Measurements from ENCODE around the gene MAN2B2. TPM values are rescaled to one million over a fixed set of nuclear protein-coding genes. Genes with fewer than 3 reads are reported as not detected.

The MAN2B2 gene
- total RNA-seq, 1 experiment from 2014 or later: 34.4 TPM

- H3K27me3 ChIP-seq (ENCODE audit: control insufficient read depth, insufficient read depth, low read length): no peaks in the 10 kb centered on the region
- intact Hi-C loops (cut with micrococcal nuclease; ENCODE audit: unreplicated experiment): no loop called here
- ChIA-PET CTCF (no interaction called here), POLR2A (no interaction called here)
- ATAC-seq (no peak), DNase-seq (ENCODE audit: low read depth, low spot score) (no peak)
- H3K4me1 ChIP-seq (ENCODE audit: control insufficient read depth, insufficient read depth, low read length): no peaks in the 10 kb centered on the region
- in situ Hi-C loops (cut with HindIII; ENCODE audit: low pct_unique_long_range_greater_than_20kb, low sequenced_read_pairs): no loop called here
- H3K27ac ChIP-seq (ENCODE audit: low read length): no peak overlapping the region
- no peak overlapping the region for H3K4me3 ChIP-seq (ENCODE audit: low read depth in 2 of 2, low read length in 2 of 2)
- no TSS peak for BruUV-seq (replicated peaks)
- no peaks in the 10 kb centered on the region; the same call in 1 of the 2 replicates for H3K9me3 ChIP-seq (ENCODE audit: control insufficient read depth, insufficient read depth, low read depth, low read length)
- no peaks in the 10 kb centered on the region for H3K36me3 ChIP-seq (ENCODE audit: control insufficient read depth, insufficient read depth, low read length)
- no peak for TF ChIP-seq TCF7L2 (IDR thresholded peaks at IDR 0.05; ENCODE audit: low read depth, low read length)
- no peak for TF ChIP-seq SIN3A (IDR thresholded peaks at IDR 0.05; ENCODE audit: borderline replicate concordance, insufficient read depth, low read depth, low read length)
- TF ChIP-seq REST (IDR thresholded peaks at IDR 0.05; ENCODE audit: insufficient read depth in 1 of 2, low read depth in 2 of 2, low read length in 1 of 2): no peak
- TF ChIP-seq CTCF (IDR thresholded peaks at IDR 0.05): no peak
- TF ChIP-seq POLR2AphosphoS5 (IDR thresholded peaks at IDR 0.05; ENCODE audit: low read depth, low read length): no peak
These were observed 36.9 kb upstream of the MAN2B2 start for GRCh38 chr4:6538111-6538510.

- in situ Hi-C loops (cut with HindIII; ENCODE audit: low pct_unique_long_range_greater_than_20kb, low sequenced_read_pairs) (no loop called here), intact Hi-C loops (cut with micrococcal nuclease; ENCODE audit: unreplicated experiment) (no loop called here)
- TF ChIP-seq POLR2AphosphoS5 (IDR thresholded peaks at IDR 0.05; ENCODE audit: low read depth, low read length): no peak
- TF ChIP-seq CTCF (IDR thresholded peaks at IDR 0.05): no peak
- TF ChIP-seq REST (IDR thresholded peaks at IDR 0.05; ENCODE audit: insufficient read depth in 1 of 2, low read depth in 2 of 2, low read length in 1 of 2): no peak
- TF ChIP-seq SIN3A (IDR thresholded peaks at IDR 0.05; ENCODE audit: borderline replicate concordance, insufficient read depth, low read depth, low read length): no peak
- TF ChIP-seq TCF7L2 (IDR thresholded peaks at IDR 0.05; ENCODE audit: low read depth, low read length): no peak
- DNase-seq (ENCODE audit: low read depth, low spot score): no peak
- no peak overlapping the region for H3K27ac ChIP-seq (ENCODE audit: low read length)
- no peak for ATAC-seq
- H3K4me3 ChIP-seq (ENCODE audit: low read depth in 2 of 2, low read length in 2 of 2): no peak overlapping the region
- no peaks in the 10 kb centered on the region for H3K36me3 ChIP-seq (ENCODE audit: control insufficient read depth, insufficient read depth, low read length)
- BruUV-seq (replicated peaks): no TSS peak
- ChIA-PET POLR2A (no interaction called here), CTCF (no interaction called here)
- H3K4me1 ChIP-seq (ENCODE audit: control insufficient read depth, insufficient read depth, low read length): no peaks in the 10 kb centered on the region
- no peaks in the 10 kb centered on the region for H3K27me3 ChIP-seq (ENCODE audit: control insufficient read depth, insufficient read depth, low read length)
- no peaks in the 10 kb centered on the region; the same call in 1 of the 2 replicates for H3K9me3 ChIP-seq (ENCODE audit: control insufficient read depth, insufficient read depth, low read depth, low read length)
These were observed 36.4 kb upstream of the MAN2B2 start for GRCh38 chr4:6538575-6538974.

All from Panc1 (cell line).